ENCODE measurements around the gene JAM3. TPM values are rescaled to one million over a fixed set of nuclear protein-coding genes. Genes with fewer than 3 reads are reported as not detected.

JAM3 gene
- total RNA-seq, 1 experiment from 2014 or later: 32.9 TPM

DNA sequence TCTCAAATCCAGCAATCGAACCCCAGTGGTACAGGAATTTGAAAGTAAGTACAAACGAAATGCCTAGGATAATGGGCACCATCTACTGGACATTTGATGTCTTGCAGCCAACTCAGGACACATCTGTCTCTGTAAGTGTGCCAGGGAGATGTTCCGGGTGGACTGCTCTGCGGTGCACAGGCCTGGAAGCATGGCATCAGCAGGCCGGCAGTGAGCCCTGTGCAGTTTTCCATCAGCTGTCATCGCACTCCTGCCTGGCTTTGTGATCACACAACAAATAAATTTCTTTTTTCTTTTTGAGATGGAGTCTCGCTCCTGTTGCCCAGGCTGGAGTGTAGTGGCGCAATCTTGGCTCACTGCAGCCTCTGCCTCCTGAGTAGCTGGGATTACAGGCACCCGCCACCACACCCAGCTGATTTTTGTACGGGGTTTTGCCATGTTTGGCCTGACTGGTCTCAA lies 71.0 kb downstream of the JAM3 start:
- DNase-seq (ENCODE audit: low spot score) (peak; percentile 70), ATAC-seq (peak; percentile 94)
- TF ChIP-seq CTCF (IDR thresholded peaks at IDR 0.05) (peak; percentile 68), ZNF219 (CRISPR knock-in tag; IDR thresholded peaks at IDR 0.05; ENCODE audit: borderline replicate concordance) (no peak), ZBTB21 (CRISPR knock-in tag; IDR thresholded peaks at IDR 0.05; ENCODE audit: borderline replicate concordance) (no peak), ZBTB43 (CRISPR knock-in tag; IDR thresholded peaks at IDR 0.05) (no peak)
- TF ChIP-seq, protein P1, sequence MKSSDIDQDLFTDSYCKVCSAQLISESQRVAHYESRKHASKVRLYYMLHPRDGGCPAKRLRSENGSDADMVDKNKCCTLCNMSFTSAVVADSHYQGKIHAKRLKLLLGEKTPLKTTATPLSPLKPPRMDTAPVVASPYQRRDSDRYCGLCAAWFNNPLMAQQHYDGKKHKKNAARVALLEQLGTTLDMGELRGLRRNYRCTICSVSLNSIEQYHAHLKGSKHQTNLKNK (CRISPR knock-in tag; IDR thresholded peaks at IDR 0.05): no peak
- no peak overlapping the region for H3K4me3 Mint-ChIP-seq
- ChIA-PET POLR2A (interaction anchor here (0.7 kb wide), 1 partner anchor 207 kb away, joined by 3 read pairs; no protein-coding TSS in a partner anchor), CTCF (interaction anchor here (0.9 to 2.5 kb wide), 3 partner anchors 70 to 94 kb away, joined by 4 to 13 read pairs (median 10); no protein-coding TSS in a partner anchor)
- peaks cover 10% of the 10 kb centered on the region for H3K4me1 Mint-ChIP-seq
- H3K36me3 Mint-ChIP-seq: peaks cover 44% of the 10 kb centered on the region
- H3K27ac Mint-ChIP-seq: no peak overlapping the region
- H3K9me3 Mint-ChIP-seq: peaks cover 29% of the 10 kb centered on the region
- H3K27me3 Mint-ChIP-seq (ENCODE audit: low read depth): no peaks in the 10 kb centered on the region

- peaks cover 10% of the 10 kb centered on the region for H3K4me1 Mint-ChIP-seq
- no peak for ATAC-seq
- no peak for DNase-seq (ENCODE audit: low spot score)
Measured at GRCh38 chr11:134140961-134141490, 72.2 kb downstream of the JAM3 start.

More at GRCh38 chr11:134140961-134141490, 72.2 kb downstream of the JAM3 start:
- no peak for TF ChIP-seq ATF2 (CRISPR knock-in tag; IDR thresholded peaks at IDR 0.05; ENCODE audit: borderline replicate concordance, low read depth)
- no peak for TF ChIP-seq FOXJ3 (CRISPR knock-in tag; IDR thresholded peaks at IDR 0.05; ENCODE audit: borderline replicate concordance)
- TF ChIP-seq AFF4 (CRISPR knock-in tag; IDR thresholded peaks at IDR 0.05; ENCODE audit: borderline replicate concordance): no peak
- TF ChIP-seq JAZF1 (CRISPR knock-in tag; IDR thresholded peaks at IDR 0.05): no peak
- TF ChIP-seq RELA (CRISPR knock-in tag; IDR thresholded peaks at IDR 0.05; ENCODE audit: borderline replicate concordance): no peak
- TF ChIP-seq CREM (CRISPR knock-in tag; IDR thresholded peaks at IDR 0.05): no peak
- no peaks in the 10 kb centered on the region for H3K27me3 Mint-ChIP-seq (ENCODE audit: low read depth)
- H3K4me3 Mint-ChIP-seq: no peak overlapping the region
- H3K27ac Mint-ChIP-seq: no peak overlapping the region
- ChIA-PET POLR2A (no interaction called here), CTCF (interaction anchor here (1.9 to 2.5 kb wide), 2 partner anchors 91 to 96 kb away, joined by 10 to 11 read pairs; no protein-coding TSS in a partner anchor)
- H3K36me3 Mint-ChIP-seq: peaks cover 55% of the 10 kb centered on the region
- peaks cover 33% of the 10 kb centered on the region for H3K9me3 Mint-ChIP-seq

All from WTC11 (cell line).